ENCODE results near the gene SF3A1. TPM values are rescaled to one million over a fixed set of nuclear protein-coding genes. Genes with fewer than 3 reads are reported as not detected.

SF3A1 gene
- total RNA-seq, 1 donor from 2014 or later, result 18.8 TPM

- Histone ChIP-seq H3K9me3 (ENCODE audit: control insufficient read depth in 3 of 3, low read length in 3 of 3) (no peaks in the 10 kb centered on the region), H3K27me3 (ENCODE audit: control insufficient read depth in 3 of 3, insufficient read depth in 3 of 3, low read length in 3 of 3) (no peaks in the 10 kb centered on the region), H3K36me3 (ENCODE audit: control insufficient read depth in 3 of 3, insufficient read depth in 3 of 3, low read length in 3 of 3) (no peaks in the 10 kb centered on the region), H3K4me3 (ENCODE audit: low read length in 3 of 3) (no peak overlapping the region), H3K4me1 (ENCODE audit: control insufficient read depth in 3 of 3, insufficient read depth in 3 of 3, low read length in 3 of 3) (peaks cover 18 to 22% (median 20%) of the 10 kb centered on the region in 3 donors), H3K9ac (ENCODE audit: low read depth in 1 of 3, low read length in 3 of 3) (no peak overlapping the region), H3K27ac (ENCODE audit: low read depth, low read length) (no peak overlapping the region)
These were observed 71.4 kb downstream of the SF3A1 start for GRCh38 chr22:30285176-30285845.

GRCh38 chr22:30284666-30285065, 72.0 kb downstream of the SF3A1 start:
- H3K9me3 ChIP-seq (ENCODE audit: control insufficient read depth in 3 of 3, low read length in 3 of 3), result no peaks in the 10 kb centered on the region
- no peak overlapping the region for H3K9ac ChIP-seq (ENCODE audit: low read depth in 1 of 3, low read length in 3 of 3)

GRCh38 chr22:30284172-30284571, 72.5 kb downstream of the SF3A1 start:
- no peaks in the 10 kb centered on the region for H3K9me3 ChIP-seq (ENCODE audit: control insufficient read depth in 3 of 3, low read length in 3 of 3)
- no peak overlapping the region for H3K27ac ChIP-seq (ENCODE audit: low read depth, low read length)
- no peak overlapping the region for H3K9ac ChIP-seq (ENCODE audit: low read depth in 1 of 3, low read length in 3 of 3)
- H3K36me3 ChIP-seq (ENCODE audit: control insufficient read depth in 3 of 3, insufficient read depth in 3 of 3, low read length in 3 of 3), result no peaks in the 10 kb centered on the region
- H3K27me3 ChIP-seq (ENCODE audit: control insufficient read depth in 3 of 3, insufficient read depth in 3 of 3, low read length in 3 of 3), result peaks cover 0 to 4% (median 0%) of the 10 kb centered on the region in 3 donors
- H3K4me3 ChIP-seq (ENCODE audit: low read length in 3 of 3), result no peak overlapping the region
- peaks cover 13 to 19% (median 16%) of the 10 kb centered on the region in 3 donors for H3K4me1 ChIP-seq (ENCODE audit: control insufficient read depth in 3 of 3, insufficient read depth in 3 of 3, low read length in 3 of 3)

More at GRCh38 chr22:30284666-30285065, 72.0 kb downstream of the SF3A1 start:
- peaks cover 13 to 16% (median 14%) of the 10 kb centered on the region in 3 donors for H3K4me1 ChIP-seq (ENCODE audit: control insufficient read depth in 3 of 3, insufficient read depth in 3 of 3, low read length in 3 of 3)
- no peak overlapping the region for H3K27ac ChIP-seq (ENCODE audit: low read depth, low read length)
- H3K36me3 ChIP-seq (ENCODE audit: control insufficient read depth in 3 of 3, insufficient read depth in 3 of 3, low read length in 3 of 3), result no peaks in the 10 kb centered on the region
- no peaks in the 10 kb centered on the region for H3K27me3 ChIP-seq (ENCODE audit: control insufficient read depth in 3 of 3, insufficient read depth in 3 of 3, low read length in 3 of 3)
- H3K4me3 ChIP-seq (ENCODE audit: low read length in 3 of 3), result no peak overlapping the region

GRCh38 chr22:30283342-30283741, 73.4 kb downstream of the SF3A1 start:
- no peak overlapping the region for H3K4me3 ChIP-seq (ENCODE audit: low read length in 3 of 3)
- H3K27ac ChIP-seq (ENCODE audit: low read depth, low read length), result no peak overlapping the region
- H3K36me3 ChIP-seq (ENCODE audit: control insufficient read depth in 3 of 3, insufficient read depth in 3 of 3, low read length in 3 of 3), result no peaks in the 10 kb centered on the region
- peaks cover 6 to 16% (median 10%) of the 10 kb centered on the region in 3 donors for H3K4me1 ChIP-seq (ENCODE audit: control insufficient read depth in 3 of 3, insufficient read depth in 3 of 3, low read length in 3 of 3)
- H3K9me3 ChIP-seq (ENCODE audit: control insufficient read depth in 3 of 3, low read length in 3 of 3), result no peaks in the 10 kb centered on the region
- no peak overlapping the region for H3K9ac ChIP-seq (ENCODE audit: low read depth in 1 of 3, low read length in 3 of 3)
- H3K27me3 ChIP-seq (ENCODE audit: control insufficient read depth in 3 of 3, insufficient read depth in 3 of 3, low read length in 3 of 3), result peaks cover 0 to 4% (median 0%) of the 10 kb centered on the region in 3 donors

DNA sequence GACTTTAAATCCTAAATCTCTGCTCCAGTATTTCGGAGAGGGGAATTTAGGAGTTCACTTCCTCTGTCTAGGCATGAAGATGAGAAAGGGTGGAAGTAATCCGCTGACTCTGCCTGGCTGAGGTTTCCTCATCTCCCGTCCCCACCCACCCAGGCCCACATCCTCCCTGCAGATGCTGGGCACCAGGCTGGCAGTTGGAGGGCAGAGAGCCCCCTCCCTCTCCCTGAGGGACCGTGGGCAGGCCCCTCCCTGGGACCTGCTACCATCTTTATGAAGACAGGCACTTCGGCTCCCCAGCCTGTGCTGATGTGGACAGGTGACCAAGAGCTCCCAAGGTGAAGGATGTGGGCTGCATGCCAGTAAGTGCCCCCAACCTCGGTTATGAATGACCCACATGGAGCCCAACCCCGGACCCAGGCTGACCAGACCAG, 74.1 kb downstream of the SF3A1 start:
- H3K9ac ChIP-seq (ENCODE audit: low read depth in 1 of 3, low read length in 3 of 3), result no peak overlapping the region
- no peaks in the 10 kb centered on the region for H3K36me3 ChIP-seq (ENCODE audit: control insufficient read depth in 3 of 3, insufficient read depth in 3 of 3, low read length in 3 of 3)

More for the DNA sequence above, 74.1 kb downstream of the SF3A1 start:
- peaks cover 0 to 17% (median 10%) of the 10 kb centered on the region in 3 donors for H3K4me1 ChIP-seq (ENCODE audit: control insufficient read depth in 3 of 3, insufficient read depth in 3 of 3, low read length in 3 of 3)
- H3K27ac ChIP-seq (ENCODE audit: low read depth, low read length), result no peak overlapping the region
- H3K9me3 ChIP-seq (ENCODE audit: control insufficient read depth in 3 of 3, low read length in 3 of 3), result no peaks in the 10 kb centered on the region
- H3K4me3 ChIP-seq (ENCODE audit: low read length in 3 of 3), result no peak overlapping the region
- peaks cover 0 to 4% (median 0%) of the 10 kb centered on the region in 3 donors for H3K27me3 ChIP-seq (ENCODE audit: control insufficient read depth in 3 of 3, insufficient read depth in 3 of 3, low read length in 3 of 3)

Other genes with a start within 250 kb of the SF3A1 start
- gene LIF, start 110.1 kb downstream of the SF3A1 start, total RNA-seq, result 0.52 TPM
- 0.52 TPM for gene OSM, start 90.0 kb downstream of the SF3A1 start, total RNA-seq
- 2.6 TPM for gene CASTOR1, start 67.4 kb downstream of the SF3A1 start, total RNA-seq
- 7.3 TPM for gene TBC1D10A, start 30.0 kb downstream of the SF3A1 start, total RNA-seq
- 1.0 TPM for gene CCDC157, start 113 bp upstream of the SF3A1 start, total RNA-seq
- gene RNF215, start 30.5 kb upstream of the SF3A1 start, total RNA-seq, result 7.3 TPM
- 2.1 TPM for gene SEC14L2, start 40.1 kb upstream of the SF3A1 start, total RNA-seq
- 6.8 TPM for gene MTFP1, start 68.9 kb upstream of the SF3A1 start, total RNA-seq
- not detected for gene SEC14L3, start 115.1 kb upstream of the SF3A1 start, total RNA-seq
- gene SEC14L4, start 148.8 kb upstream of the SF3A1 start, total RNA-seq, result under 0.01 TPM
- not detected for gene SEC14L6, start 189.8 kb upstream of the SF3A1 start, total RNA-seq
- gene GAL3ST1, start 217.8 kb upstream of the SF3A1 start, total RNA-seq, result 2.6 TPM
- 43.3 TPM for gene PES1, start 235.0 kb upstream of the SF3A1 start, total RNA-seq

Data from skeletal muscle tissue (tissue), 4 donors.